Amniotic stem cell (primary cell): ENCODE measurements around the gene SLC6A7.
"Not testable (repeated sequence)": the region's sequence is repeated elsewhere in the genome, so short reads cannot be mapped to it uniquely, and the experiment has no call there.

Experiments used
- DNase-seq: peaks from one replicate; lab custom pipeline; 2025; lab: John Stamatoyannopoulos, UW

SLC6A7 gene

DNA sequence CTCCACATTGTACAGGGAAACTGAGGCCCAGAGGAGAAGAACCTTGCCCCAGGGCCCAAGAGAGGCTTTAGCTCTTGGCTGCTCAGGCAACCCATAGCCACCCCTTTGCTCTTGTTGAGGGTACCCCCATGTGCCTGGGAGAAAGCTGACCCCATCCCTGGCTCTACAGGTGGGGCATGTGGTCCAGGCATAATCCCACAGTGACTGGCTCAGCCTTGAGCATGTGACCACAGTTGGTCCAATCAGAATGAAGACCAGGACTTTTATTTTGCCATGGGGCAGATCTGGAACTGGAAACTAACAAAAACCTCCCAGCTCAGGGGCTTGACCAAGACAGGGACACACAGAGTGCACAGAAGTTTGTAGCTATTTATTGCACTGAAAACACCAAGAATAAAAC lies 29.3 kb downstream of the SLC6A7 start:
- no peak for DNase-seq

- DNase-seq = no peak
Observed at GRCh38 chr5:150219861-150220260, 30.0 kb downstream of the SLC6A7 start.

- DNase-seq = no peak
Observed at GRCh38 chr5:150221471-150221870, 31.6 kb downstream of the SLC6A7 start.

- DNase-seq = no peak
Observed at GRCh38 chr5:150222906-150223305, 33.0 kb downstream of the SLC6A7 start.

DNA sequence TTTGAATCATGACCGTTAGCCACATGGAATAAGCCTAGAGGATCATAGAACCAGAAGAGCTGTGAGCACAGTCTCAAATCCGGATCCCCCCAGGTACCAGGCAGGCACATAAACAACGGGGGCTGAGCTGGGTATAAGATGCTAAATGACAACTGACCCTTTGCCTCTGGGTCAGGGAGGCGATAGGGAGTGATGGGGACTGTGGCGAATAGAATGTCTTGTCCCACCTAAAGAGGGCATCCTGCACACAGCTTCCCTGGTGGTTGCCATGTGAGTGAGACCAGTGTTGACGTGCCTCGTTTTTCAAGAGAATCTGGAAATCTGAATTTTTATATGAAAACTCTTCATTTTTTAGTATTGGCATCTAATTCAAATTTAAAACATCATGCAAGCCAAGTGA lies 33.6 kb downstream of the SLC6A7 start:
- no peak for DNase-seq

GRCh38 chr5:150224483-150225027 lies 34.7 kb downstream of the SLC6A7 start:
- DNase-seq = peak; percentile 14

DNA sequence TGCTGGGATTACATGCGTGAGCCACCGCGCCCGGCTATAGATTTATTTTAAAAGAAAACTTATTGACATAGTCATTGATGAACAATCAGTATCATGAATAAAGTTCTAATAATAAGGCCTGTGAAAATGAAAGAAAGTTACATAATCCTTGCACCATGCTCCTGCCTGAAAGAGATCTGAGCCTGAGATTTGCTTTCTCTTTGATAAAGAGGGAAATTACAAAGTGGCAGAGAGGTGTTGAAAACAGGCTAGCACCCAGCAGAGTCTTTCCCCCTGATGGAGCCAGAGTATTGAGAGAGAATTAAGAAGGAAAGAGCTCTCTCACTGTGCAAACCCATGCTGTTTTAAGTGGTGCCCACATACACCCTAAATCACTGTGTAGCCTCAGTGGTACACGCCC lies 37.2 kb downstream of the SLC6A7 start:
- no peak for DNase-seq

DNA sequence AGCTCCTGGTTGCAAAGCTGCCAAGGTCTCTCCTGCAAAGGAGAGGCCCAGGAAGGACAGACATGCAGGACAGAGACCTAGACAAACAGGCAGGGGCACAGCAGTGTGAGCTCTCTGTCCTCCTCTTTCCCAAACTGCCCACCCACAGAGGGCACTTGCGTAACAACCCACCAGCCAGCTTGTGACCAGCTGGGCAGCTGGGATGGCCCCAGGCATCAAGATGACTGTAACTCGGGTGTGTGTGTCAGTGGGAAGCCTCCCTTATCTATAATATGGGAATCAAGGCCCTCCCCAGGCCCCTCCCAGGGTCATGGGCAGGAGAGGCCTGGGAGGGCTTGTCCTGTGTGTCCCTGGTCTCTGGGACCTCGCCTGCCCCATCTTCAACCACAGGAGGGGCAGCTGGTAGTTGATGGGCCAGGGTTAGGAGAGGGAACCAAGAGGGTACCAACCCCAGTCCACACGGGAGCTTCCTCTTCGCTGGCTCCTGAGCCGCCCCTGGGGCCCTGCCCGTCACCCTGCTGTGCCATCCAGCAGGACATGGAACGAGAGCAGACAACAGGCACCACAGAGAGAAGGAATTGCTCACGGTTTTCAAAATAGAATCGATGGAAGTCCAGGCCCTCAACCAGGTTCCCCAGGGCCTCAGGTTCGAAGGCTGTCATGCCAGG lies 37.9 kb downstream of the SLC6A7 start:
- no peak for DNase-seq

- DNase-seq = no peak
Observed at GRCh38 chr5:150229571-150229970, 39.7 kb downstream of the SLC6A7 start.

DNA sequence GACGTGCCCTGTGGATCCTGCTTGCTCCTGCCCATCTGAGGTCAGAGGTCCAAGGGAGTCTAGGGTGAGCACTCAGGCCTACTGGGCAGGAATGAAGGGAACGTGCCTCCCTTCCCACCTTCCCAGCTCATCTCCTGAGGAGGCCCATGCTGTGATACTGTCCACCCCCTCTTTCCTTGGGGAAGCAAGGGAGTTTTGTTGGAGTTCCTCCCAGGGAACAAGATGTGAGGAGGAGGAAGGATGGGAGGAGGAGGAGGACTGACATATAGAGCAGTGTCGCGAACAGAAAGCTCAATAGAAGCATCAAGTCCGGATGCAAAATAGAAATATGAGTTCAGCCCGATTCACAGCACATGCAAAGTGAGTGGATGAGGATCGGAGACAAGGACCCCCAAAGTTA lies 41.0 kb downstream of the SLC6A7 start:
- no peak for DNase-seq

DNA sequence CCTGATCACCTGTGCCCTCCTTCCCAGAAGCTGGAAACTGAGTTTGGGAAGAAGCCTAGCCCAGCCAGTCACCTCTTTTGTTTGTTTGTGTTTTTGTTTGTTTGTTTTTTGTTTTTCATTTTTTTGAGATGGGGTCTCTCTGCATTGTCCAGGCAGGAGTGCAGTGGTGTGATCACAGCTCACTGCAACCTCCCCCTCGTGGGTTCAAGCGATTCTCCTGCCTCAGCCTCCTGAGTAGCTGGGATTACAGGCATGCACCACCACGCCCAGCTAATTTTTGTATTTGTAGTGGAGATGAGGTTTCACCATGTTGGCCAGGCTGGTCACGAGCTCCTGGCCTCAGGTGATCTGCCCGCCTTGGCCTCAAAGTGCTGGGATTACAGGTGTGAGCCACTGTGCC lies 43.8 kb downstream of the SLC6A7 start:
- not testable (repeated sequence) for DNase-seq

GRCh38 chr5:150234576-150235499 lies 45.0 kb downstream of the SLC6A7 start:
- DNase-seq = no peak

DNA sequence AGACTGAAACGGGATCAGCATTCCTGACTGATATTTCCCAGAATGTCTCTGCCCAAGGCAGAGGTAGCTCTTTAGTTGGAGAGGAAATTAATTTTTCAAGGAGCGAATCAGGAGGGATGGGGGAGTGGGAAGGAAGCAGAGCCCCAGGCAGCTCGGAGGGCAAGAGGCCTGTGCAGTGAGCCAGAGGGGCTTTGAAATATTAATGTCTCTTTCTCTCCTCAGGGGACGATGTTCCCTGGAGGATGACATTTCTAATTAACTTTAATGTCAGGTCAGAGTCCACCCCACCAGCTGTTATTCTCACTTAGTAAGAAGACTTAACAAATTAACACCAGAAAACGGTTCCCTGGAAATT lies 45.6 kb downstream of the SLC6A7 start:
- DNase-seq = no peak

- DNase-seq = no peak
Observed at GRCh38 chr5:150236313-150236712, 46.5 kb downstream of the SLC6A7 start.

GRCh38 chr5:150236981-150237754 lies 47.3 kb downstream of the SLC6A7 start:
- DNase-seq = no peak

DNA sequence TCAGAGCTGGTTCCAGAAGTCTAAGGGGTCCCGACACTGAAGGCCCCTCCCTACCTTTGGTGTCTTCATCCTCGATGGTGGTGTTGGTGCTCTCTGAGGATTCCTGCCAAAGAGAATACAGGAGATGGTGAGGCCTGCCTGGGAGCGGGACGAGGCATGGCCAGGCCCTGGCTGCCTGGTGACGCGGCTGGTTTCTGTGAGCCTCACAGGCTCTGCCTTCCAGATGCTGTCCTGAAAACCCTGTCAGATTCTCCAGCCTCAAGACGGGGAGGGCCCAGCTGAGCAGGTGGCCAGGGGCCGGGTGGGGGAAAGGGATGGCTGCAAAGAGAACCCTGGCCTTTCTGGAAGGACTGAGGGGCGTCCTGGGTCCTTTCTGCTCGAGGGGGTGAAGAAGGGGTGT lies 48.8 kb downstream of the SLC6A7 start:
- DNase-seq = no peak

GRCh38 chr5:150239099-150239793 lies 49.4 kb downstream of the SLC6A7 start:
- DNase-seq = no peak

DNA sequence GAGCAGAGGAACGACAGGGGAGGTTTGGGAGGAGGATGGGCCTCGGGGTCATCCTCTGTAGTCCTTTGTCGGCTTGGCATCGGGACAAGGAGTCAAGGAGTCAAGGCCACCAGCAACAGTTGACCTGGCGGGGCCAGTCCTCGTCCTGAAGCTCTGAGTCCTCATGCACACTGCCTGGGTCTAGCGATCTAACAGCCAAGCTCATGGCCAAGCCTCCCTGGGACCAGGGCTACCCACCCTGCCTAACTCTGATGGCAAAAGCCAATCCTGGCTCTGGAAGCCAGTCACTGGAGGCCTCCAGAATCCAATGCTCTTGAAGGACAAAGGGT lies 49.9 kb downstream of the SLC6A7 start:
- no peak for DNase-seq

GRCh38 chr5:150241298-150242160 lies 51.7 kb downstream of the SLC6A7 start:
- no peak for DNase-seq

- DNase-seq = no peak
Observed at GRCh38 chr5:150242251-150242894, 52.5 kb downstream of the SLC6A7 start.
